Amniotic epithelial cell (primary cell): ENCODE results near the gene ZDHHC6.
"Not testable (repeated sequence)": the region's sequence is repeated elsewhere in the genome, so short reads cannot be mapped to it uniquely, and the experiment has no call there.

Experiments
- DNase-seq: peaks from one replicate; pipeline ENCODE4 v3.0.0-alpha.2; 2010; ENCODE audit warnings: low read depth

Gene ZDHHC6

DNA sequence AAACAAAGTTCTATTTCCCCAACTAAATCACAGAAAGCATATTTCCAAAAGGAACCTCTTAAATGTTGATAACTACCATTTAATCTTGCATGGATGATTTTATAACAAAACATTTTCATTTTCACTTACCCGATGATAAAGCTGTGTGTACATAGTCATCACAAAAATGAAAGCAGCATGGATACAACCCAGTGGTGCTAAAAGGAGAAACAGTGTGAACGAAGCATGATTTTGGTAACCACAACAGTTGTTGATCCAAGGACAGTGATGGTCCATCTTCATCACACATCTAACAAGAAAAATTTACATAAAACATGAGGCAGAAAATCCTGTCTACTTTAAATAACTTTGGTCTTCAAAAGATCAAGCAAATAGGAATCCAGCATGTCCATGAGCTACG lies 4.7 kb downstream of the ZDHHC6 start:
- DNase-seq, result no peak

DNA sequence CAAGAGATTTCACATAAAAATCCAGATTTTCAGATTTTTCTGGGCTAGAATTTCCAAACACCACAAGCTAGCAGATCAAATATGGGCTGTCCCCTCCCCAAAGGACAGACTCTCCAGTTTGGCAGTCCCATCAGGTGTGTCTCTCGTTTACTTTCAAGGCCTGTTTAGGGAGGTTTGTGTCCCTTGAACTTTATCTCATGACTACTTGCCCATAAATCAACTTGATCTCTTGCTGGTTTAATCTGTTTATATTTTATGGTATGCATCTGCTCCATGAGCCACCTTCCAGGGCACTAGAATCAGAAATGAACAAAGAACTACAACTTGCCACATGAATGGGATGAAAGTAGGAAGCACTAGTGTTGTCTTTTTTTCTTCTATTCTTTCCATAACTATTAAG lies 5.2 kb downstream of the ZDHHC6 start:
- DNase-seq, result no peak

GRCh38 chr10:112438356-112438755 lies 8.4 kb downstream of the ZDHHC6 start:
- DNase-seq, result no peak

- DNase-seq, result peak; percentile 50
Observed at GRCh38 chr10:112434988-112435619, 11.6 kb downstream of the ZDHHC6 start.

- no peak for DNase-seq
Observed at GRCh38 chr10:112433136-112433535, 13.6 kb downstream of the ZDHHC6 start.

DNA sequence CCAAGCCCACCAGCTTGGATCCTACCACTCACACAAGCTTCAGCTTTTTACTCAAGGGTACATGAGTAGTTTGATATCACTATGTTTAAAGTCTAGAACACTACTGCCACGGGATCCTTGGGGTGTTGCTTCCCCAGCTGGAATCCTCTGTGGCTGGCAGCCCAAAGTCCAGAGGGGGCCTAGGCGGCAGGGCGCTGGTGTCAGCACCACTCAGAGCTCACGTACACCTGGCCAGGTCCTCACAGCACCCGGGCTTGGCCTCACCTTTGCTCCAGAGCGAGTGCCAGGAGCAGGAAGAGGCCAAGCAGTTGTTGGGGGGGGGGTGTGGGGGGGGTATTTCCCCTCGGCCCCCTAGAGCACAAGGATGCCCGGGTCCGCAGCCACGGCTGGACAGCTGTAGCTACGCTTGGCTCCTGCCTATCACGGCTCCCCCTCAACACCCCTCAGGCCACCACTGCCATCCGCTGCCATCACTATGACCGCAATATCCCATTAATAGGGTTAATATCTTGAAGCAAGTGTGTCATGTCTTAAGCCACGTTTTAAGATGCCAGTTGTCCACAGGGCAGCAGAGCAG lies 17.0 kb downstream of the ZDHHC6 start:
- DNase-seq, result no peak

DNA sequence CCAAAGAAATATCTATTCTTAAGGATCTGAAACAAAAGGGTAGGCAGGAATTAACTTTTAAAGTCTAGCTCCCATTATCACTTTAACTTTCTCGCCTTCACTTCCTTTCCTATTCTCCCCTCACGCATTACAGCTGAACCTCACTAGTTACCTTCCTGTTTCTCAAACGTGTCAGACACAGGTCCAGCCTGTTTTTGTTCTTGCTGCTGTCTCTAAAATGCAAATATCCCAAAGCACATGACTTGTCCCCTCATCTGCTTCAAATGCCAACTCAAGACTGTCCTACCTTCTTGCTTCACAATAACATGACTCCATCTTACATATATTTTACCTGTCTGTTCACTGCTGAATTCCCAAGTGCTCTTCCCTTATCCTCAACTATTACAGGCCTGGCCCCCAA lies 17.6 kb downstream of the ZDHHC6 start:
- DNase-seq, result no peak

- DNase-seq, result no peak
Observed at GRCh38 chr10:112426111-112426510, 20.6 kb downstream of the ZDHHC6 start.

GRCh38 chr10:112424651-112425050 lies 22.1 kb downstream of the ZDHHC6 start:
- no peak for DNase-seq

GRCh38 chr10:112421731-112422130 lies 25.0 kb downstream of the ZDHHC6 start:
- DNase-seq, result peak; percentile 61

- DNase-seq, result no peak
Observed at GRCh38 chr10:112412696-112413095, 34.0 kb downstream of the ZDHHC6 start.

GRCh38 chr10:112409755-112410154 lies 37.0 kb downstream of the ZDHHC6 start:
- DNase-seq, result no peak

- no peak for DNase-seq
Observed at GRCh38 chr10:112409299-112409698, 37.4 kb downstream of the ZDHHC6 start.

DNA sequence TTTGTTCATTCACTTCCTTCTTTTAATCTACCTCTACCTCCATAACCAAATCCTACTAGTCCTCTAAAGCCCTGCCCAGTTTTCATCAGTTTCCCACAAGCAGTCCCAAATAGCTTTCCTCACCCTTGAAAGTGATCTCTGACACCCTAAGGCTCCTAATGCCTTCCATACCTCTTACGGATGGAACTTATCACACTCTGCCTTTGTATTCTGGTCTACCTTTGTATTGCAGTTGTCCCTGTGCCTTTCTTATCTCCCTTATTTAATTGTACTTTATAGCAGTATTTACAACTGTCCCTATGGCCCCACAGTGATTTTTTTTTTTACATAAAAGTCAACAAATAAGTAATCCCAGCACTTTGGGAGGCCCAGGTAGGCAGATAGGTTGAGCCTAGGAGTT lies 39.0 kb downstream of the ZDHHC6 start:
- no peak for DNase-seq

GRCh38 chr10:112406806-112407205 lies 39.9 kb downstream of the ZDHHC6 start:
- not testable (repeated sequence) for DNase-seq

DNA sequence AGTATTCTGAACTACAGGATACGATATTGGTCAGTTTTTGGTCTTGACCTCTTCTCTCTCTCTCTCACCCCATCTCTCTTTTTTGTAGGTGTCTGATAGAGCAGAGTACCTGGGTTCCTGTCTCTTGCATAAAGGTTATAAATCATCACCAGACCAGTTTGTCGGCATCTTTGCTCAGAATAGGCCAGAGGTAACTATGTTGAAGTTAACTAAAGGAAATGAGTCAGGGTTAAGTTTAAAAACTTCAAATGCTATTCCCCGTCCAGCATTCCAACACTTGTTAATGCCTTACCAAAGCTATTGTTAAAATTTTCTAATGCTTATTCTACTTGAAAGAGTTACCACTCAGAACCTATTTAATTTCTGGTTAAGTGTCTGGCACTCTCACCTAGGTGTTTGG lies 42.1 kb downstream of the ZDHHC6 start:
- no peak for DNase-seq

- no peak for DNase-seq
Observed at GRCh38 chr10:112402917-112403316, 43.8 kb downstream of the ZDHHC6 start.

DNA sequence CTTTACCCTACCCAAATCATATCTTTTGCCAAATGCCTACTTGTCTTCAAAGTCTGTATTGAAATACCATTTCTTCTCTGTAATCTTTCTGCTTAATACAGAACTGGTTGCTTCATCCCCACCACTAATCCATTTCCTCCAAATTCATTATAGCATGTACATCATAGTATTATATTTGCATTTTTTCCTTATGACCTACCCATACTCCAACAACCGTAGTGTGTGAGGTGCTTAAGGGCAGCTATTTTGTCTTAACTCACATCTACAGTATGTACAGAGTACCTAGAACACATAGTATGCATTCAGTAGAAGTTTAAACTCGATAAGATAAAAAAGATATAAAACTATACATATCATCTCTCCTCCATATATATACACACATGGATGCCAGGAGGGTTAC lies 49.1 kb downstream of the ZDHHC6 start:
- DNase-seq, result no peak

DNA sequence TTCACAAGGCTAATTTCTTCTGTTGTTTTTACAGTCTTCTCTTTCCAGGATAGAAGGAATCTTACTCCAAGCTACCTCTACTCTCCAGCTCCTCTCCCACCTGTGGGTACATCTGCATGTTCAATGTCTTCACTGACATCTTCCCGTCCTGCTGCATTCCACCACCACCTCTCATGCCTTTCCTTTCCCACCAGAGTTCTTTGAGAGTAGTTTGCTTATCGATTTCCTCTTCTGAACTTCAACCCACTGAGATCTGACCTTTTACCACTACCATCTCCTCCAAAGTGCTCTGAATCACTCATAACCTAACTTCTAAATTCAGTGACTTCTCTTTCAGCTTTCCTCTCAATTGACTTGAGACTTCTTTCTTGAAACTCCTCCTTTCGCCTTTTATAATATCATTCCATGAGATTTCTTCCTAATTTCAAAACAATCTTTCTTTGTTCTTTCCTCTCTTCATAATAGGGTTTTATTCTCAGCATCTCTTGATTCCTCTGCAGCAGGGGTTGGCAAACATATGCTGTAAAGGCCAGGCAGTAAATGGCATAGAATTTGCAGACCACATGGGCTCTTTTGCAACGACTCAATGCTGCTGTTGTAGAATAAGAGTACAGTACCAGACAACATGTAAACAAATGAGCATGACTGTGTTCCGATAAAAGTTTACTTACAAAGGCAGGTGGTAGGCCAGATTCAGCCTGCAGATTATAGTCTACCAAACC lies 50.7 kb downstream of the ZDHHC6 start:
- no peak for DNase-seq

- no peak for DNase-seq
Observed at GRCh38 chr10:112394475-112394875, 52.2 kb downstream of the ZDHHC6 start.

DNA sequence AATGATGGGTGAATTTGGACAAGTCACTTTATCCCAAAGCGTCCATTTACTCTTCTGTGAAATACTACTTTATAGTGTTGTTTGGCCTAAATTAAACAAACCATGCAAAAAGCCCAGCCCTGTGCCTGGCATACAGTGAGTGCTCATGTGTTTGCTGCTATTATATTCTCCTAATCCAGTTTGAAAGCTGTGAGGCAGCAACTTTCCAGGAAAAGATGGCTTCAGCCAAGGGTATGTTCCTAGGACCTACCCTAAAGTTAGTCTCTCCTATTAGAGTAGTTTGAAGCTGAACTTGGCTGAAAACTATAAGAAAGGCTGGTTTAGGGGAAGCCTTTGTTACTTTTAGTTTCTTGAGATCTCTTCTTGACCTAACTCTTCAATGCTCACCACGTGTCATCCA lies 52.9 kb downstream of the ZDHHC6 start:
- DNase-seq, result no peak

GRCh38 chr10:112393341-112393740 lies 53.4 kb downstream of the ZDHHC6 start:
- no peak for DNase-seq

GRCh38 chr10:112390125-112390703 lies 56.5 kb downstream of the ZDHHC6 start:
- DNase-seq, result no peak
